OCI-LY7 (cell line): ENCODE results near the gene XK. TPM values are rescaled to one million over a fixed set of nuclear protein-coding genes. Genes with fewer than 3 reads are reported as not detected.

Experiments
- BruUV-seq: library from RNA; stranded (reverse); fragments of 400-500 nt; replicated peaks from 2 replicates; lab custom pipeline; 2021; lab: Mats Ljungman, UMichigan
- CTCF ChIA-PET: fragments of 300-600 bp; sonication (Branson Sonifier 250); formaldehyde crosslinking; loops from one replicate; lab custom pipeline; 2022; ENCODE audit warnings: antibody characterized with exemption; ENCODE audit not compliant: unreplicated experiment; lab: Charles Lee
- POLR2A ChIA-PET: fragments of 300-600 bp; sonication (Branson Sonifier 250); formaldehyde crosslinking; loops from one replicate; lab custom pipeline; 2022; ENCODE audit warnings: antibody characterized with exemption; lab: Charles Lee
- DNase-seq: peaks from one replicate; pipeline ENCODE4 v3.0.0-alpha.2; 2015; ENCODE audit warnings: low spot score
- H2AFZ ChIP-seq: fragments of 200-600 bp; sonication (generic), shearing (Covaris generic); 2 replicates; pipeline ENCODE4 v1.6.1; 2014; ENCODE audit warnings: mild to moderate bottlenecking, antibody characterized with exemption, low read length, moderate library complexity
- H3K27ac ChIP-seq: fragments of 200-600 bp; sonication (generic); 2 replicates; pipeline ENCODE4 v1.5.1; 2014; ENCODE audit warnings: mixed run types, low read depth, mild to moderate bottlenecking, moderate library complexity, low read length, inconsistent platforms; ENCODE audit not compliant: poor library complexity, severe bottlenecking
- H3K36me3 ChIP-seq: fragments of 200-600 bp; sonication (generic); 2 replicates; pipeline ENCODE4 v1.6.1; 2014; ENCODE audit warnings: mild to moderate bottlenecking, antibody characterized with exemption, low read length, moderate library complexity, mixed read lengths; ENCODE audit not compliant: insufficient read depth
- H3K4me1 ChIP-seq: fragments of 200-600 bp; sonication (generic); 2 replicates; pipeline ENCODE4 v1.5.1; 2014; ENCODE audit warnings: mild to moderate bottlenecking, low read length; ENCODE audit not compliant: insufficient read depth, poor library complexity, severe bottlenecking
- H3K4me2 ChIP-seq: fragments of 200-600 bp; sonication (generic); 2 replicates; pipeline ENCODE4 v1.6.1; 2014; ENCODE audit warnings: mild to moderate bottlenecking, low read length
- H3K4me3 ChIP-seq: fragments of 200-600 bp; sonication (generic); 2 replicates; pipeline ENCODE4 v1.5.1; 2014; ENCODE audit warnings: mild to moderate bottlenecking, low read depth, low read length; ENCODE audit not compliant: poor library complexity, severe bottlenecking
- H3K79me2 ChIP-seq: fragments of 200-600 bp; sonication (generic); 2 replicates; pipeline ENCODE4 v1.6.1; 2016; ENCODE audit warnings: low read depth, mild to moderate bottlenecking, low read length, moderate library complexity, mixed read lengths; ENCODE audit not compliant: insufficient read depth
- H3K9me2 ChIP-seq: fragments of 200-600 bp; sonication (generic); 2 replicates; pipeline ENCODE4 v1.6.1; 2016; ENCODE audit warnings: mild to moderate bottlenecking, low read length, mixed read lengths; ENCODE audit not compliant: insufficient read depth
- H3K9me3 ChIP-seq: fragments of 200-600 bp; sonication (generic); 2 replicates; pipeline ENCODE4 v1.6.1; 2014; ENCODE audit warnings: mild to moderate bottlenecking, mixed run types, low read length, mixed read lengths
- H4K20me1 ChIP-seq: fragments of 200-600 bp; sonication (generic); 2 replicates; pipeline ENCODE4 v1.6.1; 2014; ENCODE audit warnings: mild to moderate bottlenecking, antibody characterized with exemption, low read length, moderate library complexity, mixed read lengths; ENCODE audit not compliant: insufficient read depth
- EZH2phosphoT487 ChIP-seq: fragments of 200-600 bp; sonication (generic); IDR thresholded peaks from 2 replicates; pipeline ENCODE4 v1.6.1; 2018; ENCODE audit warnings: low read depth, borderline replicate concordance, mild to moderate bottlenecking, mixed run types, antibody characterized with exemption, low read length, moderate library complexity, mixed read lengths
- intact Hi-C: fragments of 100-400 bp; cut with micrococcal nuclease; formaldehyde crosslinking; loops from one replicate; pipeline ENCODE4 v1.10.0; 2022; ENCODE audit not compliant: unreplicated experiment
- total RNA-seq, 2 experiments: library from RNA; depleted of rRNA in 1 of 2; stranded (reverse); fragments of >200 nt in 1 of 2; shearing (Covaris generic) in 1 of 2; gene quantifications; 2 replicates each; pipeline ENCODE4 v1.2.3, GENCODE V29; 2014 to 2022
- TF ChIP-seq, protein P1 (sequence below): fragments of 200-600 bp; sonication (generic); conservative IDR thresholded peaks from 2 replicates; pipeline ENCODE4 v1.5.1; 2014; ENCODE audit warnings: mild to moderate bottlenecking, antibody characterized with exemption, low read length, moderate library complexity, mixed read lengths

Gene XK
- total RNA-seq, 2 experiments from 2014 or later: 0.70 TPM; not detected in 1

DNA sequence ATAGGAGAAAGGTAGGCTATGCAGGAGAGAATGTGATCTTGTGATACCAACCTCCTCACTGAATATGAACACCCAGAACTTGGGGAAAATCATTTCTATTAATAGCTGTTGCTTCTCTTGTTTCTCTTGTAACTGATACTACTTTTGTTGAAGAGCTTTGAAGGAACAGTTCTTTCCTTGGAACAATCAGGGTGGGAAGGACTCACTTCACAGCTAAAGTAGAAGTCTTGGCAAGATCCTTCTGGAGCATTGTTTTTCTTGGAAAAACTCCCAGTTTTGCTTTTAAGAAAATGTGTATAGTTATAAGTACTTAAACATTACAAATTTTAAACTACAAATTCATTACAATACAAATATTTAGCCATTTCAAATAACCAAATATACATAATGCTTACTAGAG is 19.1 kb upstream of the XK start:
- no TSS peak for BruUV-seq
- POLR2A ChIA-PET: no interaction called here

DNA sequence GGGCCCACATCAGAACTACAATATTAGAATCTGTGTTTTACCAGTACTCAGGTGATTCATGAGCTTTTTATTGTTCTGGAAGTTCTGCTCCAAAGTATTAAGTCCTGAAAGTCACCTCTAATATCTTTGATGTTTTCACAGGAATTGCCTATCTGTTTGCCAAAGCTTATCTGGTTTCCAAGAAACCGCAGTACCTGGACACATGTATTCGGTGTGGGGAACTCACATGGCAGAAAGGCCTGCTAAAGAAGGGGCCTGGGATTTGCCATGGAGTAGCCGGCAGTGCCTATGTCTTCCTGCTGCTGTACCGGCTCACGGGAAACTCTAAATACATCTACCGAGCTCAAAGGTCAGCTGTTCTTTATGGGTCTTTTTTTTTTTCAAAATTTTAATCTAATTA is 18.4 kb upstream of the XK start:
- Histone ChIP-seq H3K9me2 (no peaks in the 10 kb centered on the region), H3K4me1 (no peaks in the 10 kb centered on the region), H4K20me1 (no peaks in the 10 kb centered on the region), H3K4me3 (no peak overlapping the region), H3K4me2 (no peak overlapping the region), H3K79me2 (no peaks in the 10 kb centered on the region), H3K27ac (no peak overlapping the region), H3K36me3 (no peaks in the 10 kb centered on the region), H2AFZ (no peak overlapping the region), H3K9me3 (no peaks in the 10 kb centered on the region)
- DNase-seq: no peak
- no peak for TF ChIP-seq EZH2phosphoT487
- TF ChIP-seq, protein P1, sequence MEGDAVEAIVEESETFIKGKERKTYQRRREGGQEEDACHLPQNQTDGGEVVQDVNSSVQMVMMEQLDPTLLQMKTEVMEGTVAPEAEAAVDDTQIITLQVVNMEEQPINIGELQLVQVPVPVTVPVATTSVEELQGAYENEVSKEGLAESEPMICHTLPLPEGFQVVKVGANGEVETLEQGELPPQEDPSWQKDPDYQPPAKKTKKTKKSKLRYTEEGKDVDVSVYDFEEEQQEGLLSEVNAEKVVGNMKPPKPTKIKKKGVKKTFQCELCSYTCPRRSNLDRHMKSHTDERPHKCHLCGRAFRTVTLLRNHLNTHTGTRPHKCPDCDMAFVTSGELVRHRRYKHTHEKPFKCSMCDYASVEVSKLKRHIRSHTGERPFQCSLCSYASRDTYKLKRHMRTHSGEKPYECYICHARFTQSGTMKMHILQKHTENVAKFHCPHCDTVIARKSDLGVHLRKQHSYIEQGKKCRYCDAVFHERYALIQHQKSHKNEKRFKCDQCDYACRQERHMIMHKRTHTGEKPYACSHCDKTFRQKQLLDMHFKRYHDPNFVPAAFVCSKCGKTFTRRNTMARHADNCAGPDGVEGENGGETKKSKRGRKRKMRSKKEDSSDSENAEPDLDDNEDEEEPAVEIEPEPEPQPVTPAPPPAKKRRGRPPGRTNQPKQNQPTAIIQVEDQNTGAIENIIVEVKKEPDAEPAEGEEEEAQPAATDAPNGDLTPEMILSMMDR: no peak
- POLR2A ChIA-PET: no interaction called here
- CTCF ChIA-PET: no interaction called here
- BruUV-seq: no TSS peak
- intact Hi-C loops: no loop called here

More for the DNA sequence above, 19.1 kb upstream of the XK start:
- H3K4me1 ChIP-seq: no peaks in the 10 kb centered on the region
- no peak overlapping the region for H2AFZ ChIP-seq
- CTCF ChIA-PET: no interaction called here
- no peak for DNase-seq
- no peaks in the 10 kb centered on the region for H3K9me3 ChIP-seq
- intact Hi-C loops: no loop called here
- no peak overlapping the region for H3K4me3 ChIP-seq
- H3K27ac ChIP-seq: no peak overlapping the region
- TF ChIP-seq, protein P1: no peak
- TF ChIP-seq EZH2phosphoT487: no peak
- no peaks in the 10 kb centered on the region for H3K9me2 ChIP-seq
- H4K20me1 ChIP-seq: no peaks in the 10 kb centered on the region
- H3K79me2 ChIP-seq: no peaks in the 10 kb centered on the region
- H3K36me3 ChIP-seq: no peaks in the 10 kb centered on the region
- H3K4me2 ChIP-seq: no peak overlapping the region

DNA sequence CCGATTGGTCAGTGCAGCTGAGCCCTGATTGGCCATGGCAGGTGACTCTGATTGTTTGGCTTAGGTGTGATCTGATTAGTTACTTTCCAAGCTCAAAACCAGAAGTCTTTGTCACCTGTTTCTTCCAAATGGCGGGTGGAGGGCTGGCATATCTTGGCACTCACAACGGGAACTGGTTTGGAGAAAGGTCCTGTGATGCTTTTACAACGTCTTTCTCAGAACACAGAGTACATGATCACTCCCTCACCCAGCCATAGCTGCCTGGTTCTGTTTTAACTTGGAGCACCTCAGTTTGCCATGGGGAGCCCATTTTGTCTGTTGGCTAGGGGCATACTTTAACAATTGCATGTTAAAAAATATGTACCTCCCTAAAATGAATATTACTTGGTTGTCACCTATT is 13.0 kb upstream of the XK start:
- Histone ChIP-seq H3K79me2 (no peaks in the 10 kb centered on the region), H3K27ac (no peak overlapping the region), H3K36me3 (no peaks in the 10 kb centered on the region), H3K4me2 (no peak overlapping the region), H3K4me1 (no peaks in the 10 kb centered on the region), H2AFZ (no peak overlapping the region), H3K9me2 (no peaks in the 10 kb centered on the region), H4K20me1 (no peaks in the 10 kb centered on the region), H3K4me3 (no peak overlapping the region), H3K9me3 (no peaks in the 10 kb centered on the region)
- ChIA-PET CTCF (no interaction called here), POLR2A (no interaction called here)
- no peak for DNase-seq
- BruUV-seq: no TSS peak
- intact Hi-C loops: no loop called here
- TF ChIP-seq EZH2phosphoT487: no peak
- TF ChIP-seq, protein P1: no peak
